Mesenchymal stem cell (in vitro differentiated cells and primary cell): ENCODE data around the gene SETDB1.
A peak's percentile ranks its signal among the peaks of the same experiment; 100 is the strongest.

Experiments
- DNase-seq: peaks from one replicate; pipeline ENCODE4 v3.0.0-alpha.2; 2013
- H2AFZ ChIP-seq: one replicate; pipeline ENCODE4 v1.6.1; 2013; ENCODE audit warnings: low read depth, mild to moderate bottlenecking, control low read depth, inconsistent platforms, low read length, moderate library complexity
- H2AK5ac ChIP-seq: 2 replicates; pipeline ENCODE4 v1.6.1; 2013; ENCODE audit warnings: low read length, moderate library complexity, mild to moderate bottlenecking, inconsistent platforms; ENCODE audit not compliant: severe bottlenecking
- H2BK120ac ChIP-seq: one replicate; pipeline ENCODE4 v1.6.1; 2013; ENCODE audit warnings: low read depth, mild to moderate bottlenecking, inconsistent platforms, low read length, moderate library complexity
- H2BK12ac ChIP-seq, 2 experiments: one replicate each; pipeline ENCODE4 v1.6.1; 2013; ENCODE audit warnings: inconsistent platforms in 2 of 2, low read length in 2 of 2, mild to moderate bottlenecking in 2 of 2, moderate library complexity in 2 of 2, control low read depth in 1 of 2
- H2BK15ac ChIP-seq: one replicate; pipeline ENCODE4 v1.6.1; 2013; ENCODE audit warnings: mild to moderate bottlenecking, low read depth, inconsistent platforms; ENCODE audit not compliant: poor library complexity, severe bottlenecking
- H2BK5ac ChIP-seq: 2 replicates; pipeline ENCODE4 v1.6.1; 2013; ENCODE audit warnings: low read depth, mild to moderate bottlenecking, low read length, control low read depth, inconsistent platforms; ENCODE audit not compliant: poor library complexity, severe bottlenecking
- H3K14ac ChIP-seq, 2 experiments: one replicate each; pipeline ENCODE4 v1.6.1; 2013; ENCODE audit warnings: inconsistent platforms in 2 of 2, low read length in 2 of 2, control low read depth in 1 of 2, mild to moderate bottlenecking in 1 of 2, moderate library complexity in 1 of 2
- H3K18ac ChIP-seq, 2 experiments: one replicate each; pipeline ENCODE4 v1.6.1; 2013; ENCODE audit warnings: inconsistent platforms in 2 of 2, low read length in 2 of 2, control low read depth in 1 of 2, low read depth in 1 of 2, mild to moderate bottlenecking in 1 of 2
- H3K23ac ChIP-seq, 2 experiments: one replicate each; pipeline ENCODE4 v1.6.1; 2013; ENCODE audit warnings: inconsistent platforms in 2 of 2, low read length in 2 of 2, mild to moderate bottlenecking in 2 of 2, moderate library complexity in 2 of 2, control low read depth in 1 of 2
- H3K27ac ChIP-seq: 2 replicates; pipeline ENCODE4 v1.5.1; 2013; ENCODE audit warnings: mild to moderate bottlenecking, moderate library complexity, low read length, control low read depth, inconsistent platforms; ENCODE audit not compliant: poor library complexity, severe bottlenecking
- H3K27me3 ChIP-seq, 2 experiments: 2 replicates each; pipeline versions ENCODE4 v1.6.1 to v1.7.0; 2013; ENCODE audit warnings: low read length in 2 of 2, mild to moderate bottlenecking in 2 of 2, moderate library complexity in 2 of 2, control low read depth in 1 of 2, inconsistent platforms in 1 of 2; ENCODE audit not compliant: control insufficient read depth in 1 of 2, insufficient read depth in 1 of 2
- H3K36me3 ChIP-seq, 2 experiments: 2 replicates each; pipeline versions ENCODE4 v1.6.1 to v1.7.0; 2013; ENCODE audit warnings: low read length in 2 of 2, control low read depth in 1 of 2, inconsistent platforms in 1 of 2, low read depth in 1 of 2, mild to moderate bottlenecking in 1 of 2; ENCODE audit not compliant: insufficient read depth in 2 of 2, control insufficient read depth in 1 of 2
- H3K4ac ChIP-seq, 2 experiments: one replicate each; pipeline ENCODE4 v1.6.1; 2013; ENCODE audit warnings: inconsistent platforms in 2 of 2, low read length in 2 of 2, mild to moderate bottlenecking in 2 of 2, moderate library complexity in 2 of 2, control low read depth in 1 of 2, low read depth in 1 of 2
- H3K4me1 ChIP-seq: 2 replicates; pipeline ENCODE4 v1.6.1; 2013; ENCODE audit warnings: low read depth, low read length, control low read depth; ENCODE audit not compliant: control insufficient read depth, insufficient read depth
- H3K4me2 ChIP-seq: 2 replicates; pipeline ENCODE4 v1.6.1; 2013; ENCODE audit warnings: low read length, mild to moderate bottlenecking, inconsistent platforms; ENCODE audit not compliant: poor library complexity, severe bottlenecking
- H3K4me3 ChIP-seq, 2 experiments: 2 replicates each; pipeline versions ENCODE4 v1.5.1 to v1.7.0; 2013; ENCODE audit warnings: low read length in 2 of 2, mild to moderate bottlenecking in 2 of 2, control low read depth in 1 of 2, low read depth in 1 of 2; ENCODE audit not compliant: insufficient read depth in 1 of 2
- H3K79me1 ChIP-seq: replicated peaks from 2 replicates; pipeline ENCODE4 v1.6.1; 2013; ENCODE audit warnings: mild to moderate bottlenecking, control low read depth, low read length, inconsistent platforms; ENCODE audit not compliant: poor library complexity, severe bottlenecking
- H3K9ac ChIP-seq: 2 replicates; pipeline ENCODE4 v1.7.0; 2013; ENCODE audit warnings: mild to moderate bottlenecking, low read length, moderate library complexity
- H3K9me3 ChIP-seq: 2 replicates; pipeline ENCODE4 v1.7.0; 2013; ENCODE audit warnings: mild to moderate bottlenecking, low read length; ENCODE audit not compliant: control insufficient read depth
- H4K8ac ChIP-seq: one replicate; pipeline ENCODE4 v1.6.1; 2013; ENCODE audit warnings: inconsistent platforms, mild to moderate bottlenecking, low read length, moderate library complexity
- H4K91ac ChIP-seq: one replicate; pipeline ENCODE4 v1.6.1; 2013; ENCODE audit warnings: mild to moderate bottlenecking, low read length, inconsistent platforms
- WGBS: methylation state at CpG from one replicate; pipeline ENCODE4 v1.1.7; 2013; ENCODE audit warnings: mixed read lengths; 5-methylcytosine and 5-hydroxymethylcytosine counted together

The SETDB1 gene

DNA sequence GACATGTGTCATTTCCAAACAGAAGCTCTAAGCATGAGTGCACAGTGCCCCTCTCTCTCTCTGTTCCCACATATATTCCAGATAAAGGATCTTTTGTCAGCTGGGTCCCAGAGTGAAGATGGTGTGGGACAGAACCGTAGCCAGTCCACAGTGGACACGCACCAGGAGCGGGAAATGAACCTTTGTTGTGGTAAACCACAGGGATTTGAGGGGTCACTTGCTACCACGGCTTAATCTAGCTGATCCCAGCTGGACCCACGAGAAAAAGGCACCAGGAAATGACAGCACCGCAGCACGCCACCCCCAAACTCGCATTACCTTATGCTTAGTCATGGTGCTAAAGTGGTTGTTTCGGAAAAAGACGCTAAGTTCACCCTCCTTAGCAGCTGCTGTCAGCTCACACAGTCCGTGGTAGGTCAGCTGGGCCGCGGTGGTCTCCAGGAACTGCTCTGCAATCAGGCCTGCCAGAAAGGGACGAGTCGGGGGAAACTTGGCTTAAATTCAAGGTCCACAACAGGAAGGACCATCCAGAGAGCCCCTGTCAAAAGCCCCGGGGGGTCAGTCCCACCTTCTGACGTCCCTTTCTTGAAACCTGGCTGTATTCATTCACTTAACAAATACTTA lies 73.0 kb downstream of the SETDB1 start:
- Histone ChIP-seq H3K18ac (peak overlapping the region; percentile 31 to 72), H3K4ac (peak overlapping the region in 1 of 2 experiments; percentile 10)

DNA sequence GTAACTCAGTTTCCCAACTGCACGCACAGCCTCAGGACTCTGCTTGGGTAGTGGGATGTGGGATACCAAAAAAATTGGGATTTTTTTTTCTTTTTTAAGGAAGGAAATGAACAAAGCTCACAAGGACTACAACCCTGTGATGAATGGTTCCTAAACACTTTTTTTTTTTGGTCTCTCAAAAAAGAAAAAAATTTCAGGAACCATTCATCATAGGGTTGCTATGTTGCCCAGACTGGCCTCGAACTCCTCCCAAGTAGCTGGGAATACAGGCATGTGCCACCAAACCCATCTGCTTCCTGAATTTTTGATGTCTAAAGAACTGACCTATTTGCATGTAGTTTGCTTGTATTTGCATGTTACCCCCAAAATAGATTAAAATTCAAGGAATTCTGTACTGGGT lies 73.8 kb downstream of the SETDB1 start:
- H4K8ac ChIP-seq: no peak overlapping the region
- no peak overlapping the region for H2AFZ ChIP-seq
- peaks cover 34% of the 10 kb centered on the region for H3K4me1 ChIP-seq
- H3K18ac ChIP-seq: peak overlapping the region in 1 of 2 experiments; percentile 3
- H3K4me3 ChIP-seq: no peak overlapping the region
- H3K9ac ChIP-seq: no peak overlapping the region
- no peak for DNase-seq
- no peak overlapping the region for H2BK120ac ChIP-seq
- peak overlapping the region; percentile 73 for H4K91ac ChIP-seq
- no peak overlapping the region for H3K23ac ChIP-seq
- no peaks in the 10 kb centered on the region for H3K27me3 ChIP-seq
- H3K9me3 ChIP-seq: no peaks in the 10 kb centered on the region
- no peak overlapping the region for H3K4me2 ChIP-seq
- H2BK12ac ChIP-seq: peak overlapping the region in 1 of 2 experiments; percentile 34
- H3K14ac ChIP-seq: no peak overlapping the region
- H2BK15ac ChIP-seq: no peak overlapping the region
- H3K27ac ChIP-seq: no peak overlapping the region
- H3K79me1 ChIP-seq: peaks cover 5% of the 10 kb centered on the region
- 100% methylated on average over 1 of the region's 2 CpGs for WGBS
- peak overlapping the region; percentile 76 for H2AK5ac ChIP-seq
- H2BK5ac ChIP-seq: no peak overlapping the region
- H3K36me3 ChIP-seq: peaks cover 30 to 51% of the 10 kb centered on the region in 2 experiments
- no peak overlapping the region for H3K4ac ChIP-seq

More for the DNA sequence above, 73.0 kb downstream of the SETDB1 start:
- Histone ChIP-seq H3K4me1 (peaks cover 31% of the 10 kb centered on the region), H2BK120ac (no peak overlapping the region), H3K4me2 (no peak overlapping the region), H3K27me3 (no peaks in the 10 kb centered on the region), H3K23ac (no peak overlapping the region), H3K9ac (no peak overlapping the region), H2AFZ (peak overlapping the region; percentile 19), H2AK5ac (peak overlapping the region; percentile 9), H2BK15ac (no peak overlapping the region), H3K4me3 (no peak overlapping the region), H3K27ac (peak overlapping the region; percentile 50), H4K91ac (no peak overlapping the region), H3K9me3 (no peaks in the 10 kb centered on the region), H4K8ac (peak overlapping the region; percentile 64), H2BK5ac (no peak overlapping the region), H3K79me1 (peaks cover 5% of the 10 kb centered on the region), H2BK12ac (peak overlapping the region; percentile 34 to 40), H3K36me3 (peaks cover 30 to 51% of the 10 kb centered on the region in 2 experiments), H3K14ac (no peak overlapping the region)
- peak; percentile 93 for DNase-seq
- 14% methylated on average over 16 of the region's 17 CpGs for WGBS

DNA sequence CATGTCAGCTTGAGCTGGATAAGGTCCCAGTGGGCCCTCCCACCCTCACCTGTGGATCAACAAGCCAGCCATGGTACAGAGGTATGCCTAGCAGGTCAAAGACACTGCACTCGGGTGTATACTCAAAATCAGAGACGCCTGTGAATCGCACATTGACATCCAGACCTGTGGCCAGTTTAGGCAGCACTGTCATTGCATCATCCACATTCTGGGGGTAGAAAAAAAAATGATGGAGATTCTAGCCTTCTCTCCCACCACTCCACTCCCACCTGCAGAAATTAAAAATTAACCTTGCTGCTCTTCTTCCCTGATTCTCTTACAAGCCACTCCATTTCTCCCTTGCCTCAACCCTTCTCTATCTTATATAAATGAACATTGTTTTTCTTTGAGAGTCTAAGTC lies 74.2 kb downstream of the SETDB1 start:
- Histone ChIP-seq H3K36me3 (peaks cover 27 to 51% of the 10 kb centered on the region in 2 experiments), H3K27ac (no peak overlapping the region), H3K9ac (no peak overlapping the region), H2BK15ac (no peak overlapping the region), H3K4me3 (no peak overlapping the region), H2AFZ (no peak overlapping the region), H3K14ac (no peak overlapping the region), H3K79me1 (peaks cover 6% of the 10 kb centered on the region), H4K8ac (no peak overlapping the region), H3K4me2 (no peak overlapping the region), H3K18ac (no peak overlapping the region), H2BK12ac (no peak overlapping the region), H2BK120ac (no peak overlapping the region), H3K4me1 (peaks cover 35% of the 10 kb centered on the region), H3K9me3 (no peaks in the 10 kb centered on the region), H3K4ac (no peak overlapping the region), H2BK5ac (no peak overlapping the region), H4K91ac (no peak overlapping the region), H3K23ac (no peak overlapping the region), H2AK5ac (peak overlapping the region; percentile 76), H3K27me3 (no peaks in the 10 kb centered on the region)
- 89% methylated on average over 3 of the region's 3 CpGs for WGBS
- no peak for DNase-seq

DNA sequence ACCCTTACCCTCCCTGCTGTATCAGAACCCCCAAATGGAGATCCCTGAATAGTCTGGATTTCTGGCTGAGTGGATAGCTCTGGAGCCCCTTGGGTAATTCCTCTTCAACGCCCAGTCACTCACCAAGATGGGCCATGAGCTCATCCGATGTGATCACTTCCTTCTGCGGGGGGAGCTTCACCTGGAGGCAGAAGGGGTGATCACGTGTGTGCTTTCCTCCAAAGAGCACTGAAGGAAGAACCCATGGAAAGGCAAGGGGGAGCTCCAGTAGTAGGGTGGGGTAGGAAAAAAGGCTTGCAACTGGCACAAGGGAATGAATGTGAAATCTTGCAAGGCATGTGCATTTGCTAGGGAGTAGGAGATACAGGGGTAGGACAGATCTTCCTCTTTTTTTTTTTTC lies 75.4 kb downstream of the SETDB1 start:
- Histone ChIP-seq H4K8ac (no peak overlapping the region), H3K27me3 (no peaks in the 10 kb centered on the region), H2BK120ac (no peak overlapping the region), H3K36me3 (peaks cover 27 to 51% of the 10 kb centered on the region in 2 experiments), H3K4me2 (no peak overlapping the region), H3K4me1 (peaks cover 38% of the 10 kb centered on the region), H3K4ac (no peak overlapping the region), H3K9ac (no peak overlapping the region), H3K9me3 (no peaks in the 10 kb centered on the region), H2AK5ac (peak overlapping the region; percentile 53), H2AFZ (no peak overlapping the region), H3K79me1 (peaks cover 6% of the 10 kb centered on the region), H2BK15ac (no peak overlapping the region), H3K18ac (no peak overlapping the region), H3K23ac (no peak overlapping the region), H4K91ac (no peak overlapping the region), H3K4me3 (no peak overlapping the region), H3K27ac (no peak overlapping the region), H3K14ac (no peak overlapping the region), H2BK12ac (peak overlapping the region in 1 of 2 experiments; percentile 48), H2BK5ac (no peak overlapping the region)
- DNase-seq: no peak
- WGBS: 79% methylated on average over 4 of the region's 4 CpGs
